Aorta (tissue), 5 donors: ENCODE results near the gene ADCK1. TPM values are rescaled to one million over a fixed set of nuclear protein-coding genes. Genes with fewer than 3 reads are reported as not detected.

Experiments used
- ATAC-seq: fragments of 200-7000 bp; cut with Tn5 transposase; one replicate; pipeline ENCODE4 v1.9.1; 2022; ENCODE audit warnings: moderate library complexity; ENCODE audit not compliant: low FRiP score
- DNase-seq, 2 donors: peaks; one replicate each; pipeline ENCODE4 v3.0.0-alpha.2; 2020
- H3K27ac ChIP-seq, 2 donors: one replicate each; pipeline ENCODE4 v1.5.1; 2013; ENCODE audit warnings: low read length in 2 of 2, mild to moderate bottlenecking in 2 of 2, moderate library complexity in 2 of 2, control low read depth in 1 of 2, inconsistent platforms in 1 of 2, low read depth in 1 of 2
- H3K27me3 ChIP-seq, 2 donors: one replicate each; pipeline ENCODE4 v1.6.1; 2013; ENCODE audit warnings: control low read depth in 1 of 2, low read length in 1 of 2, mild to moderate bottlenecking in 1 of 2, moderate library complexity in 1 of 2; ENCODE audit not compliant: insufficient read depth in 2 of 2, control insufficient read depth in 1 of 2
- H3K36me3 ChIP-seq, 2 donors: one replicate each; pipeline ENCODE4 v1.6.1; 2013; ENCODE audit warnings: control low read depth in 1 of 2, low read length in 1 of 2, mild to moderate bottlenecking in 1 of 2; ENCODE audit not compliant: insufficient read depth in 2 of 2, control insufficient read depth in 1 of 2
- H3K4me1 ChIP-seq, 2 donors: one replicate each; pipeline ENCODE4 v1.6.1; 2013; ENCODE audit warnings: low read length in 2 of 2, control low read depth in 1 of 2, mild to moderate bottlenecking in 1 of 2, moderate library complexity in 1 of 2; ENCODE audit not compliant: insufficient read depth in 2 of 2, control insufficient read depth in 1 of 2
- H3K4me3 ChIP-seq, 2 donors: one replicate each; pipeline ENCODE4 v1.5.1; 2013; ENCODE audit warnings: low read length in 2 of 2, control low read depth in 1 of 2, mild to moderate bottlenecking in 1 of 2
- H3K9me3 ChIP-seq: one replicate; pipeline ENCODE4 v1.6.1; 2013; ENCODE audit warnings: mild to moderate bottlenecking, low read length; ENCODE audit not compliant: control insufficient read depth
- WGBS, 2 donors: extraction: QIAGEN DNeasy Blood & Tissue Kit; methylation state at CpG; one replicate each; pipeline ENCODE4 v1.1.7; 2013; 5-methylcytosine and 5-hydroxymethylcytosine counted together
- intact Hi-C, 2 donors: fragments of 100-400 bp; cut with DNase I; formaldehyde crosslinking; loops; one replicate each; pipeline versions ENCODE4 v1.14.2 to v1.15.0; 2022
- polyA plus RNA-seq, 2 donors: library from polyadenylated mRNA; stranded (reverse); fragments of 200-250 nt; gene quantifications; one replicate each; pipeline ENCODE4 v1.2.3, GENCODE V29; 2013
- total RNA-seq, 2 donors: library from RNA; stranded (reverse); fragmentation: NEBNext Ultra II Directional; extraction: Animal tissue kit (Norgen Biotek cat#: 25700); gene quantifications; one replicate each; pipeline ENCODE4 v1.2.1, GENCODE V29; 2021
- donor health status: healthy with polysubstance abuse.
- donor health status: Bipolar disorder and iron deficiency.
- donor health status: DM: no; HTN: no; CAD: no.
- donor health status: DM: no; HTN: no; CAD: no.
- donor health status: DM: yes; HTN: yes; CAD: no.

ADCK1 gene
- total and polyA plus RNA-seq, 4 donors, result 2.4 to 7.3 (median 4.5) TPM

- Histone ChIP-seq H3K9me3 (no peaks in the 10 kb centered on the region), H3K27ac (no peak overlapping the region), H3K36me3 (peaks cover 0 to 6% of the 10 kb centered on the region in 2 donors), H3K27me3 (no peaks in the 10 kb centered on the region), H3K4me1 (no peaks in the 10 kb centered on the region), H3K4me3 (no peak overlapping the region)
- WGBS, 2 donors, result 95 to 98% methylated on average over 3 of the region's 3 CpGs
- intact Hi-C loops, result no loop called here
- DNase-seq (no peak), ATAC-seq (no peak)
Measured at GRCh38 chr14:77823378-77823777, 23.5 kb downstream of the ADCK1 start.

GRCh38 chr14:77825895-77826519, 26.1 kb downstream of the ADCK1 start:
- H3K4me3 ChIP-seq, result no peak overlapping the region

GRCh38 chr14:77830692-77831091, 30.8 kb downstream of the ADCK1 start:
- Histone ChIP-seq H3K4me3 (no peak overlapping the region), H3K36me3 (peaks cover 0 to 8% of the 10 kb centered on the region in 2 donors), H3K9me3 (no peaks in the 10 kb centered on the region), H3K27ac (no peak overlapping the region), H3K4me1 (no peaks in the 10 kb centered on the region), H3K27me3 (no peaks in the 10 kb centered on the region)
- intact Hi-C loops, result no loop called here
- DNase-seq (no peak), ATAC-seq (no peak)
- 93 to 96% methylated on average over 2 of the region's 2 CpGs for WGBS, 2 donors

More at GRCh38 chr14:77825895-77826519, 26.1 kb downstream of the ADCK1 start:
- ATAC-seq (no peak), DNase-seq (no peak)
- intact Hi-C loops, result no loop called here
- peaks cover 0 to 5% of the 10 kb centered on the region in 2 donors for H3K36me3 ChIP-seq
- no peaks in the 10 kb centered on the region for H3K27me3 ChIP-seq
- H3K4me1 ChIP-seq, result no peaks in the 10 kb centered on the region
- H3K9me3 ChIP-seq, result no peaks in the 10 kb centered on the region
- H3K27ac ChIP-seq, result no peak overlapping the region
- 80 to 83% methylated on average over 16 of the region's 16 CpGs for WGBS, 2 donors

GRCh38 chr14:77832297-77832696, 32.4 kb downstream of the ADCK1 start:
- intact Hi-C loops, result no loop called here
- H3K4me3 ChIP-seq, result no peak overlapping the region
- no peaks in the 10 kb centered on the region for H3K27me3 ChIP-seq
- H3K4me1 ChIP-seq, result no peaks in the 10 kb centered on the region
- 45 to 46% methylated on average over 3 of the region's 3 CpGs for WGBS, 2 donors
- H3K36me3 ChIP-seq, result peaks cover 0 to 5% of the 10 kb centered on the region in 2 donors
- ATAC-seq (no peak), DNase-seq (no peak)
- no peak overlapping the region for H3K27ac ChIP-seq
- no peaks in the 10 kb centered on the region for H3K9me3 ChIP-seq

- Histone ChIP-seq H3K27me3 (no peaks in the 10 kb centered on the region), H3K27ac (no peak overlapping the region), H3K9me3 (no peaks in the 10 kb centered on the region), H3K36me3 (peaks cover 0 to 2% of the 10 kb centered on the region in 2 donors), H3K4me1 (no peaks in the 10 kb centered on the region), H3K4me3 (no peak overlapping the region)
- intact Hi-C loops, result no loop called here
- ATAC-seq (no peak), DNase-seq (no peak)
- WGBS, 2 donors, result 78 to 88% methylated on average over 7 of the region's 7 CpGs
Measured at GRCh38 chr14:77837926-77838325, 38.0 kb downstream of the ADCK1 start.

GRCh38 chr14:77838831-77839511, 39.1 kb downstream of the ADCK1 start:
- intact Hi-C loops, result no loop called here

GRCh38 chr14:77843195-77843594, 43.3 kb downstream of the ADCK1 start:
- Histone ChIP-seq H3K27me3 (no peaks in the 10 kb centered on the region), H3K36me3 (no peaks in the 10 kb centered on the region), H3K4me1 (no peaks in the 10 kb centered on the region), H3K9me3 (no peaks in the 10 kb centered on the region), H3K4me3 (no peak overlapping the region), H3K27ac (peak overlapping the region in 1 of 2 donors; percentile 39)
- intact Hi-C loops, result no loop called here
- 4 to 11% methylated on average over 3 of the region's 3 CpGs for WGBS, 2 donors
- DNase-seq (no peak), ATAC-seq (no peak)

More at GRCh38 chr14:77838831-77839511, 39.1 kb downstream of the ADCK1 start:
- no peak for DNase-seq
- Histone ChIP-seq H3K4me1 (no peaks in the 10 kb centered on the region), H3K27me3 (no peaks in the 10 kb centered on the region), H3K27ac (no peak overlapping the region), H3K36me3 (peaks cover 0 to 2% of the 10 kb centered on the region in 2 donors), H3K4me3 (no peak overlapping the region), H3K9me3 (no peaks in the 10 kb centered on the region)
- WGBS, 2 donors, result 74 to 81% methylated on average over 8 of the region's 8 CpGs
- ATAC-seq, result no peak

GRCh38 chr14:77843651-77844050, 43.7 kb downstream of the ADCK1 start:
- no peaks in the 10 kb centered on the region for H3K9me3 ChIP-seq
- ATAC-seq (no peak), DNase-seq (no peak)
- H3K27ac ChIP-seq, result no peak overlapping the region
- H3K4me3 ChIP-seq, result no peak overlapping the region
- no peaks in the 10 kb centered on the region for H3K4me1 ChIP-seq
- 54 to 75% methylated on average over 1 of the region's 1 CpG for WGBS, 2 donors
- intact Hi-C loops, result no loop called here
- H3K36me3 ChIP-seq, result no peaks in the 10 kb centered on the region
- H3K27me3 ChIP-seq, result no peaks in the 10 kb centered on the region

- no peaks in the 10 kb centered on the region for H3K4me1 ChIP-seq
- intact Hi-C loops, result no loop called here
- H3K27ac ChIP-seq, result no peak overlapping the region
- ATAC-seq (no peak), DNase-seq (no peak)
- no peaks in the 10 kb centered on the region for H3K27me3 ChIP-seq
- H3K4me3 ChIP-seq, result no peak overlapping the region
- no peaks in the 10 kb centered on the region for H3K9me3 ChIP-seq
- 84 to 91% methylated on average over 4 of the region's 4 CpGs for WGBS, 2 donors
- H3K36me3 ChIP-seq, result no peaks in the 10 kb centered on the region
Measured at GRCh38 chr14:77844802-77845201, 44.9 kb downstream of the ADCK1 start.
